Neural crest cell (in vitro differentiated cells): ENCODE measurements around the gene FAM83D. TPM values are rescaled to one million over a fixed set of nuclear protein-coding genes. Genes with fewer than 3 reads are reported as not detected.

ENCODE experiments used
- DNase-seq: peaks from one replicate; pipeline ENCODE4 v3.0.0; 2021; ENCODE audit warnings: low read depth, mixed read lengths, low spot score
- H3K27ac Mint-ChIP-seq: one replicate; pipeline ENCODE4 v1.8.0; 2021; ENCODE audit warnings: mild to moderate bottlenecking, mixed read lengths; ENCODE audit not compliant: unreplicated experiment
- H3K27me3 Mint-ChIP-seq: 2 replicates; pipeline ENCODE4 v1.8.0; 2021; ENCODE audit warnings: low read depth, mild to moderate bottlenecking, mixed read lengths
- H3K36me3 Mint-ChIP-seq: 2 replicates; pipeline ENCODE4 v1.8.0; 2021; ENCODE audit warnings: low read depth, mild to moderate bottlenecking, mixed read lengths
- H3K4me1 Mint-ChIP-seq: 2 replicates; pipeline ENCODE4 v1.8.0; 2021; ENCODE audit warnings: mixed read lengths
- H3K4me3 Mint-ChIP-seq: one replicate; pipeline ENCODE4 v1.8.0; 2021; ENCODE audit warnings: mild to moderate bottlenecking, mixed read lengths
- H3K9me3 Mint-ChIP-seq: 2 replicates; pipeline ENCODE4 v1.8.0; 2021; ENCODE audit warnings: mixed read lengths
- CTCF ChIP-seq: fragments of 200-600 bp; sonication (generic); conservative IDR thresholded peaks from 2 replicates; pipeline ENCODE4 v1.5.0; 2021; ENCODE audit warnings: antibody characterized with exemption, mild to moderate bottlenecking
- total RNA-seq: library from RNA; stranded (reverse); gene quantifications from 2 replicates; pipeline ENCODE4 v1.2.1, GENCODE V29; 2021

FAM83D gene
- total RNA-seq, 1 donor from 2014 or later = 37.9 TPM

- Mint-ChIP-seq H3K27me3 (no peaks in the 10 kb centered on the region), H3K4me3 (no peak overlapping the region), H3K36me3 (peaks cover 23% of the 10 kb centered on the region), H3K9me3 (no peaks in the 10 kb centered on the region), H3K4me1 (no peaks in the 10 kb centered on the region), H3K27ac (no peak overlapping the region)
- DNase-seq = no peak
- no peak for TF ChIP-seq CTCF
These were observed 73.0 kb downstream of the FAM83D start for GRCh38 chr20:38999217-38999616.

DNA sequence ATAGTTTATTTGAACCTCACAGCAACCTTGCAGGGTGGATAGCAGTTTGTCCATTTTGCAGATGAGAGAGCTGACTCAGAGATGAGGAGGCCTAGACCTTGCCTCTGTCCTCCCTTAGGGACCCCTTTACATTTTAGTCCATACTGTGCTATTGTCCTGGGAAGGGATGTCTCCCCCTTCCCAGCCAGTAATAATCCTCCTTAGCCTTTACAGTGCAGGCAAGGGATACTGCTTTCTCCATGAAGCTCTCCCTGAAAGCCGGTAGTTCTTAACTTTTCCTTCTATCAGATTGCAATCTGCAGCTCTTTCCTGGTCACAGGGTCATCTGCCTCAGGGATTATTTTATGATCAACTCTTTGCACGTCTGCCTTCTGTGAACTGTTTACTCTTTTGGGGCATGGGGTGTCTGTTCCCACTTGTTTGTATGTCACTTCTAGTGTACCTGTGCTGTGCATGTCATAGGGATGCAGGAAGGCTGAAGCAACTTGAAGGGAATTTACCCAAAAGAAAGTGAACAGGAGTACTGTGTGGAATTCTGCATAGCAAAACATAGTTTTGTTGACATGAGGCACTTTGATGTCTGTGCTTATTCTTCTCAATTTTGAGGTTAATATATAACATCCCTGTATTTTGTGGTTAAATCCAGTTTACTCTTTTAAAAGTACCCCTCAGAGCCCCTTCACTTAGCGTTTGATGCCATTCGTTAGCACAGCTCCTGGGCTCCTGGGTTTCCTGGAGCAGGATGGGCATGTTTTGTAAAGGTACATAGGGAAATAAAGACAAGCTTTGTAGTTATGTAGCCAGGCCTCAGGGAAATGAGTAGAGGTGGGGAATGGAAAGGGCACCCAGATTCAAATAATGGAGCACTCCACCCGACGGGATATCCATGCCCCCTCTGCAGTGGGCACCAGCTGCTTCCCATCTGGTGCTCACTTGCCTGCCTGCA is 74.0 kb downstream of the FAM83D start:
- H3K9me3 Mint-ChIP-seq = no peaks in the 10 kb centered on the region
- no peaks in the 10 kb centered on the region for H3K4me1 Mint-ChIP-seq
- no peak overlapping the region for H3K4me3 Mint-ChIP-seq
- no peak overlapping the region for H3K27ac Mint-ChIP-seq
- no peak for TF ChIP-seq CTCF
- no peak for DNase-seq
- peaks cover 16% of the 10 kb centered on the region for H3K36me3 Mint-ChIP-seq
- H3K27me3 Mint-ChIP-seq = no peaks in the 10 kb centered on the region

Other genes starting within 250 kb of the FAM83D start
- 0.09 and 0.16 TPM in 2 replicates for gene SLC32A1, start 201.9 kb upstream of the FAM83D start, total RNA-seq
- 14.3 and 14.9 TPM in 2 replicates for gene ACTR5, start 178.0 kb upstream of the FAM83D start, total RNA-seq
- gene PPP1R16B, start 120.7 kb upstream of the FAM83D start, total RNA-seq = 0.30 and 0.57 TPM in 2 replicates
- 20.7 and 22.8 TPM in 2 replicates for gene DHX35, start 35.9 kb downstream of the FAM83D start, total RNA-seq